IPS-18a (cell line): Measurements from ENCODE around the gene LRFN2.

Experiments used
- H3K27ac ChIP-seq: one replicate; pipeline ENCODE4 v1.5.1; 2013; ENCODE audit warnings: low read length
- H3K27me3 ChIP-seq: one replicate; pipeline ENCODE4 v1.6.1; 2013; ENCODE audit warnings: mild to moderate bottlenecking, low read length; ENCODE audit not compliant: control insufficient read depth, insufficient read depth
- H3K36me3 ChIP-seq: one replicate; pipeline ENCODE4 v1.6.1; 2013; ENCODE audit warnings: low read depth, low read length; ENCODE audit not compliant: control insufficient read depth
- H3K4me1 ChIP-seq: one replicate; pipeline ENCODE4 v1.6.1; 2013; ENCODE audit warnings: low read depth, low read length; ENCODE audit not compliant: control insufficient read depth
- H3K4me3 ChIP-seq: one replicate; pipeline ENCODE4 v1.5.1; 2013; ENCODE audit warnings: low read length
- H3K9ac ChIP-seq: one replicate; pipeline ENCODE4 v1.6.1; 2013; ENCODE audit warnings: mild to moderate bottlenecking, low read length, moderate library complexity
- H3K9me3 ChIP-seq: one replicate; pipeline ENCODE4 v1.6.1; 2013; ENCODE audit warnings: low read depth, low read length; ENCODE audit not compliant: control insufficient read depth

LRFN2 gene

GRCh38 chr6:40358473-40359460 lies 228.4 kb downstream of the LRFN2 start:
- no peak overlapping the region for H3K9ac ChIP-seq
- peaks cover 29% of the 10 kb centered on the region for H3K4me1 ChIP-seq
- H3K4me3 ChIP-seq = no peak overlapping the region
- no peak overlapping the region for H3K27ac ChIP-seq
- H3K9me3 ChIP-seq = no peaks in the 10 kb centered on the region
- no peaks in the 10 kb centered on the region for H3K36me3 ChIP-seq
- H3K27me3 ChIP-seq = no peaks in the 10 kb centered on the region

GRCh38 chr6:40356242-40356910 lies 230.8 kb downstream of the LRFN2 start:
- no peak overlapping the region for H3K4me3 ChIP-seq

GRCh38 chr6:40355532-40355931 lies 231.6 kb downstream of the LRFN2 start:
- no peaks in the 10 kb centered on the region for H3K27me3 ChIP-seq
- H3K27ac ChIP-seq = no peak overlapping the region
- no peak overlapping the region for H3K4me3 ChIP-seq
- peaks cover 20% of the 10 kb centered on the region for H3K4me1 ChIP-seq
- no peak overlapping the region for H3K9ac ChIP-seq
- H3K9me3 ChIP-seq = no peaks in the 10 kb centered on the region
- no peaks in the 10 kb centered on the region for H3K36me3 ChIP-seq

More at GRCh38 chr6:40356242-40356910, 230.8 kb downstream of the LRFN2 start:
- H3K27me3 ChIP-seq = no peaks in the 10 kb centered on the region
- no peak overlapping the region for H3K27ac ChIP-seq
- H3K4me1 ChIP-seq = peaks cover 20% of the 10 kb centered on the region
- H3K9me3 ChIP-seq = no peaks in the 10 kb centered on the region
- no peaks in the 10 kb centered on the region for H3K36me3 ChIP-seq
- H3K9ac ChIP-seq = no peak overlapping the region

- H3K9ac ChIP-seq = no peak overlapping the region
- H3K27me3 ChIP-seq = no peaks in the 10 kb centered on the region
- no peaks in the 10 kb centered on the region for H3K36me3 ChIP-seq
- H3K4me3 ChIP-seq = no peak overlapping the region
- peaks cover 16% of the 10 kb centered on the region for H3K4me1 ChIP-seq
- H3K27ac ChIP-seq = no peak overlapping the region
- H3K9me3 ChIP-seq = no peaks in the 10 kb centered on the region
Measured at GRCh38 chr6:40355066-40355465, 232.1 kb downstream of the LRFN2 start.

- Histone ChIP-seq H3K36me3 (no peaks in the 10 kb centered on the region), H3K9ac (no peak overlapping the region), H3K27ac (no peak overlapping the region), H3K4me1 (peaks cover 16% of the 10 kb centered on the region), H3K9me3 (no peaks in the 10 kb centered on the region), H3K27me3 (no peaks in the 10 kb centered on the region), H3K4me3 (no peak overlapping the region)
Measured at GRCh38 chr6:40353967-40354452, 233.2 kb downstream of the LRFN2 start.

GRCh38 chr6:40353197-40353966 lies 233.8 kb downstream of the LRFN2 start:
- Histone ChIP-seq H3K36me3 (no peaks in the 10 kb centered on the region), H3K4me3 (no peak overlapping the region), H3K9me3 (no peaks in the 10 kb centered on the region), H3K27me3 (no peaks in the 10 kb centered on the region), H3K9ac (no peak overlapping the region), H3K27ac (no peak overlapping the region), H3K4me1 (peaks cover 18% of the 10 kb centered on the region)

GRCh38 chr6:40352527-40353170 lies 234.5 kb downstream of the LRFN2 start:
- Histone ChIP-seq H3K9me3 (no peaks in the 10 kb centered on the region), H3K4me1 (peaks cover 23% of the 10 kb centered on the region), H3K36me3 (no peaks in the 10 kb centered on the region), H3K9ac (no peak overlapping the region), H3K27ac (no peak overlapping the region), H3K27me3 (no peaks in the 10 kb centered on the region), H3K4me3 (no peak overlapping the region)

GRCh38 chr6:40352006-40352405 lies 235.2 kb downstream of the LRFN2 start:
- Histone ChIP-seq H3K27me3 (no peaks in the 10 kb centered on the region), H3K4me1 (peaks cover 28% of the 10 kb centered on the region), H3K27ac (no peak overlapping the region), H3K9ac (no peak overlapping the region), H3K9me3 (no peaks in the 10 kb centered on the region), H3K36me3 (no peaks in the 10 kb centered on the region), H3K4me3 (no peak overlapping the region)

- H3K4me3 ChIP-seq = no peak overlapping the region
- H3K27ac ChIP-seq = no peak overlapping the region
- no peak overlapping the region for H3K9ac ChIP-seq
- no peaks in the 10 kb centered on the region for H3K36me3 ChIP-seq
- peaks cover 28% of the 10 kb centered on the region for H3K4me1 ChIP-seq
- no peaks in the 10 kb centered on the region for H3K27me3 ChIP-seq
- no peaks in the 10 kb centered on the region for H3K9me3 ChIP-seq
Measured at GRCh38 chr6:40350747-40351217, 236.4 kb downstream of the LRFN2 start.

- H3K27me3 ChIP-seq = no peaks in the 10 kb centered on the region
- H3K9me3 ChIP-seq = no peaks in the 10 kb centered on the region
- no peak overlapping the region for H3K9ac ChIP-seq
- peaks cover 28% of the 10 kb centered on the region for H3K4me1 ChIP-seq
- no peaks in the 10 kb centered on the region for H3K36me3 ChIP-seq
- H3K27ac ChIP-seq = no peak overlapping the region
- H3K4me3 ChIP-seq = no peak overlapping the region
Measured at GRCh38 chr6:40349901-40350746, 237.0 kb downstream of the LRFN2 start.
